Measurements from ENCODE around the gene PGLYRP4.

GRCh38 chr1:153360190-153360589 is 11.5 kb upstream of the PGLYRP4 start:
- no peak for TF ChIP-seq CTCF (IDR thresholded peaks at IDR 0.05)
- no peak for TF ChIP-seq TCF7L2 (IDR thresholded peaks at IDR 0.05; ENCODE audit: low read depth, low read length)
- TF ChIP-seq POLR2AphosphoS5 (IDR thresholded peaks at IDR 0.05; ENCODE audit: low read depth, low read length), result no peak

All from Panc1 (cell line).